NCI-H146 (cell line): ENCODE data around the gene CHST11.

Experiments used
- DNase-seq: peaks from one replicate; lab custom pipeline; 2025; lab: John Stamatoyannopoulos, UW

The CHST11 gene

DNA sequence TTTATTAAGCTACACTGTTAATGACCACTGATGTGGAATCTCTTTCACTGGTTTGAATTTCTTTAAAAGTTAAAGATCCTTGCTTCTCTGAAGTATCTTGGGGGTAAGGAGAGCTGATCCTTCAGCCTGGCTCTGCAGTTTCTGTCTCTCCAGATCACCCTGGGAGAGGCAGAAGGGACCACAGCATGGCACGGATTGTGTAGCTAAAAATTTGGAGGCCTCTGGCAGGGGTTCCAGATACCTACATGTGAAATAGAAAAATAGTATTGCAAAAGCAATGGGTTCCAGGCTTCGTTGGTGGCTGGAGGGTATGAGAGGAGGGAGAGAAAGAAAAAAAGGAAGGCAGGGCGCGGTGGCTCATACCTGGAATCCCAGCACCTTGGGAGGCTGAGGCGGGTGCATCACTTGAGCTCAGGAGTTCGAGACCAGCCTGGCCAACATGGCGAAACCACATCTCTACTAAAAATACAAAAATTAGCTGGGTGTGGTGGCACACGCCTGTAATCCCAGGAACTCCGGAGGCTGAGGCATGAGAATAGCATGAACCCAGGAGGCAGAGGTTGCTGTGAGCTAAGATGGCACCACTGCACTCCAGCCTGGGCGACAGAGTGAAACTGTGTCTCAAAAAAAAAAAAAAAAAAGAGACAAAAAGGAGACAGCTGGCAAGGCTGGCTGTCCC is 3.4 kb downstream of the CHST11 start:
- DNase-seq: no peak

DNA sequence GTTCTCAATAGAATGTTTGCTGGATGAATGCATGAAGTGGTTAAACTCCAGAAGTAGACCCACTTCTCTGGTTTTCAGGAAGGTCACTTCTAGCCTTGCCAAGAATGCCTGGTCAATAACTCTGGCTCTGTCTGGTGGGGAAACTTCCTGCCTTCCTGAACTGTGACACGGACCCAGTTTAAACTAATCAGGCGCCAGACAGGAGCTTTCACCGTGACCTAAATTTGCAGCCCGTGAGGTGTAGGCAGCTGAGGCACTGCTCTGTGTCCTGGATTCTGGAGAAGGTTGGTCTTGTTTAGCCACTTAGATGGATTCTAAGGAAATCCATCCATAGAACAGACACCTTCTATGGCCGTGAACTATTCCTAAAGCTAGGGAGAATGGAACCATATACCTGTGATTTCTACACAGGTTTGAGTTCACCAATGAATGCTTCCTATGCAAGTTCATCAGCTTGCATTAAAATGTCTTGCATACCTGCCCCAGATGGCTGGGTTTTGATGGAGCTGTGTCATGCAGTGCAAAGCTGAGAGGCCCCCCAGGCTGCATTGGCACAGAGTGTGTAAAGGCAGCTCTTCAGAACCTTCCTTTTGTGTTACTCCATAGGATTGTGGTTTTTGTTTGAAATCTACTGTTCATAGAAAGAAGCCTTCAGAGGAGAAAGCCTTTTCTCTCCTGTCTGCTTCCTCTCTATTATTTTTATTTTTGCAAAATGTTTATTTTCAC is 4.4 kb downstream of the CHST11 start:
- no peak for DNase-seq

DNA sequence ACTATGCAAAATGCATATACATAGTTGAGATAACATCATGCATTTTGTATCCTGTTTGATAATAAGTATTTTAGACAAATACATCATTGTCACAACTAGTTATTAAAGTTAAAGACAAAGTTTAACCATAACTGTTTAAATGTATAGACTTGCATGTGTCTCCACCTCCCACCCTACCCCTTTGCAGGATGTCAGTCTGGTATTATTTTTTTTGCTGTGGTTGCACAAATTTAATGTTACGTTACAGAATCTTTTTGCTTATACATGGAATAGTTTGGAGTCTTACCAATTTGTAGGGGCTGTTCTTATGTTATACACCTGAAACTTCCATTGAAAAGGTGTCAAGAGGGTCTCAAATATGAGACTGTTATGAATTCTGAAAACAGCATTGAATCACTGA is 5.6 kb downstream of the CHST11 start:
- DNase-seq: no peak

DNA sequence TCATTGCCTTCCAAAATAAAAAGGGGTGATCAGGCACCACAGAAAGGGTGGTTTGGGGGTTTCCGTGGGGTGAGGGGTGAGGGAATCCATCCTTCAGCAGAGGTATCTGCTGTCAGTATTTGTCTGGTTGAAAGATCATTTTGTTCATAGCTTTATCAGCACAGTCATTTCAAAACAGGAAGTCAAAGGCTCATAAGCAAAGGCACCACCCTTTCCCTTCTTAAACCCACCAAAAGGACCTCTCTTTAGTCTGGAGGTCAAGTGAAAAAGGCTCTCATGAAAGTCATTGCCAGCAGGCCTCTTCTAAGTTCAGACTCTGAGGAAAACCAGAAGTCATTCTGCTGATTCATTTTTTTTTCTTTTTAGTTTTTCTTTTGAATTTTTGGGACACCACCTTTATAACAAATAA is 6.2 kb downstream of the CHST11 start:
- DNase-seq: no peak

DNA sequence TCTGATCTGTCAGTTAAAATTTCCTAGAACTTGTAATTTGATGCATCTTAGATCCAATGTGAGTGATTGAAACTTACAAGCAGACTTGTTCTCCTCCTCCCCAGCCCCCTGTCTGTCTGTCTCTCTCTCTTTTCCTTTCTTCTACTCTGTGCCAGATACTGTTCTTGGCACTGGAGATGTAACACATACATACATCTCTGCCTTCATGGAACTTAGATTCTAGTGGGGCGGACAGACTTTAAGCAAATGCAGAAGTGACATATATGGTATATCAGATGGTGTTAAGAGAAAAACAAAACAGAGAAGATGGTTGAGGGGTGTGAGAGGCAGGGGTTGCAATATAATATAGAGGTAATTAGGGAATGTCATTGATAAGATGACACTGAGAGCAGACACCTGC is 6.6 kb downstream of the CHST11 start:
- no peak for DNase-seq

DNA sequence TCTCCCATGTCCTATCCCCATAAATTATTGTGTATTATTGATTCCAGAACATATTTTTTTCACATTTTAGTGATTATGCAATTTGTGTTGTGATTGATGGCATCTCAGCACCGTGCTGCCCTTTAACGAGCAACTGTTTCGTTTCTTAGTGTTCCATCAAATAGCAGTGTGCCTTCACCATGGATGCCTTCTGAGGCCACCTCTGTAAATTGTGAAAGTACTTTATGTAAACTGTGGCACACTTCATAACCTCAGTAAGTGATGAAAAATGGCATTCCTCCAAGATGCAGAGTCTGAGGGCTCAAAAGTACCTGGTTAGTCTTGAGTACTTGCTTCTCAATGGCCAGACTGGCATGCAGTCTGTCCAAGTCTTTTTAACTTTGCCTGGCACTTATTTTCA is 8.2 kb downstream of the CHST11 start:
- no peak for DNase-seq

DNA sequence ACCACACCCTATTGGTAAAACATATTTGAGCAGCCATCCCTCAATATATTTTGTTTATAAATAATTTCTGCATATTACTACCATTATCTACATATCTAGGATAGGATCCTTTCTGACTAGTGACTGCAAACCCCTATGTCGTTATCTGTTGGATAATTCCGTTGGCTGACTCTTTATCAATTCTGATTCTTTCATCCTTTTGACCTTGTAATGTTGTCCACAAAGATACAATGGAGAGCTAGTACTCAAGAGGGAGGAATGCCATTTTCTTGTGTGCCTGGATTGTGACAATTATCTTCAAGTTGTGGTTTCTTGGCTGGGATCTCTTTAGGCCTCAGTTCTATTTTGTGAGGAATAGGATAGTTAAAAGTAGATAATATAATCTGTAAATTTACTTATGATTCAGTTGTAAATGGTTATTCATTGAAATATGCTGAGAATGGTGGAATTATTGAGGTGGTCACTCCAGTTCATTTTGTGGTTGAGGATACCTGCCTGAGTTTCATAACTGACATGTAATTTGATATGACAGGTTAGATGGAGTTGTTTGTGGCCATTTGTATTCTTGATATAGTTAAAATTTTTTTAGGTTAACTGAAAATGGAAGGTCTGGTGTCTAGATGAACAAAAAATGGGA is 10.1 kb downstream of the CHST11 start:
- no peak for DNase-seq

DNA sequence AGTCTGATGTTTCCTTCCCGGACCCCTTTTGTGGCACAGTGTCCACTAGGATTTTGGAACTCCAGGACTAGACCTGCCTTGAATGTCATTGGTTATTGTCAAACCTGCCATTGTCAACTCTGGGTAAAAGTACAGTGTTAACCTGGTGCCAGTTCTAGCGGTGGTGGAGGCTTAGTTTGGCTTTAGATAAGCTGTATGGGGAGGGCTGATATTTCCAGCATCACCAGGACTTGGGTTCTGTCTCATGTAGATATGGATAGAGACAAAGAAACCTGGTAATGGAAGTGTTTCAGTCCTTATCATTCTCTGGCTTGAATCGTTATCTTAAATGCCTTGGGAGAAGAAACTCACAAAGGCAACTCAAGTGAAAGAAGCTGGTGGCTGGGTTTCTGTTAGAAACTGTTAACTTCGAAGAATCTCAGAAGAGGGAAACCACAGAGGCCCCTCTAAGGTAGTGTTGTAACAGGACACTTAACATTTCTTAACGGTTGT is 10.6 kb downstream of the CHST11 start:
- DNase-seq: no peak

DNA sequence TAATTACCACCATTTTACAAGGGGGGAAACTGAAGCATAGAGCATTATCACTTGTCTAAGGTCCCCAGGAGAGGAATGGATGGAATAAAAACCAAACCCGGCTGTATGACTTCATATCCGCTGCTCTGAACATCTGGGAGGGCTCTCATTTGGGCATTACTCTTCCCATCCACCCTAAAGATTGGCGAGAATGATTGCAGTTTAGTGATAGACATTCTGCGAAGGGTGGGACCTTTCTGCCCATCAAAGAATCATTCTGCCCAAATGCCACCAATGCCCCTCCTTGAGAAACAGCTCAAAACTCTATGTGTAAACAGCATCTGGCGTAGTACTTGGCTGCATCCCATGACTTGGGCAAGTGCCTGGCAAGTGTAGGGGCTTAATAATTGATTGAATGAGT is 11.6 kb downstream of the CHST11 start:
- no peak for DNase-seq

DNA sequence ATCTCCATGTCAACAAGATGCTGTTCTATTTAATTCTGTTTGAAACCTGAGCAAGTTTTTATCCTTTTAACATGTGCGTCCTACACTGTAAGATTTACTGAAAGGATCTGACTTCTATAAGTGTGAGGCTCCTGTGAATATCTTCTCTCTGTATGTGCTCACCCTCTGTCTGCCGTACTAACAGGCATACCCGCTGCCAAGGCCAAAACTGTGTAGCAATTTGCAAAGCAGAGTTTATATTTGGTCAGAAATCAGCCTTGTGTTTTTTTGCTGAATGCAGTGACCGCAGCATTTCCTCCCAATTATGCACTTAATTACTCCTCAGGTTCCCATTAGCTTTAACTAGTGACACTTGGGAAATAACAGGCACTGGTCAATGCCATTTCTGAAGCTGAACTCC is 12.3 kb downstream of the CHST11 start:
- no peak for DNase-seq

DNA sequence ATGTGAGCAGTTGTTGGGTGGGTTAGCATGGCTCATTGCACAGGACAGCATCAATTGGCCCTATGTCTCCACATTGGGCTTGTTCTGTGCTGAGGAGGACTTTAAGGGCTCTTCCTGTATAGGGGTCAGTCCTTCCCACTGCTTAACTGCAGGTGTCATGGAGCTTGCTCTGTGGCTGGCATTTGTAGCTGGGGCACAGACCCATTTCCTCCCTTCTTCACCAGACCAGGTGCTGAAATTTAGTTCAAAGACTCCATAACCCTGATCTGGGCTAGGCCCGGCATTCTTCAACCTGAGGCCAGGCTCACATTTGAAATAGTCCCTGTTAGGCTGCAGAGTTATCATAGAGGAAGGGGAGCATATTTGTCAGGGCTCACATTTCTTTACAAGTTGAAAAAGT is 12.8 kb downstream of the CHST11 start:
- DNase-seq: no peak

DNA sequence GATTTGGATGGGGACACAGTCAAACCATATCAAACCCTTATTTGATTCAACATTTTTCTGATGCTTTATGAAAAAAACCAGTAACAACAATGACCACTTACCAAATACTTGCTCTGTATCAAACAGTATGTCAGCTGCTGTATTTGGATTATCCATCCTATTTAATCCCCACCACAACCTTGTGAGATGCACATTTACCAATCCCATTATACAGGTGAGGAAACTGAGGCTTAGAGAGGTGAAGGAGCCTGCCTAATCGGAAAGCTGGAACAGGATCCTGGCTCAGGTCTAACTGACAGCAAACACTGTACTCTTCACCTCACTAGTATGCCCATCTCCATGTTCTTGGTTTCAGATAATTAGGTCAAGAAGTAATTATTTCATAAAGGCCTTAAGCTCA is 13.8 kb downstream of the CHST11 start:
- no peak for DNase-seq

DNA sequence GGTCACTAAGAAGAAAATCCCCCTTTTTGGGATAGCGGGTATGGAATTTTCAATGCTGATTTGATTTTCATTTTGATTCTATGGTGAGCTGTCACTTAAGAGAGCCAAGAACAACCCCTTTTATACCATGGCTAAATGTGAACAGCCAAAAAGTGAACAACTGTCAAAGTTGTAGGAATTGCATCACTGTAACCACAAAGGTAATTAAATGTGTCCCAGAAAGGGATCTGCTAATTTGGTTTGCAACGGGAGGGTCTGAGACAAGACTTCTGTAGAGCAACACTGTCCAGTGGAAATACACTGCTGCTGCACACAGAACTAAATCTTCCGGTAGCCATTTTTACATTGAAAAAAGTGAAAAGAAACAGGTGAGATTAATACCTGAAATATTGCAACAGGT is 14.6 kb downstream of the CHST11 start:
- DNase-seq: no peak

DNA sequence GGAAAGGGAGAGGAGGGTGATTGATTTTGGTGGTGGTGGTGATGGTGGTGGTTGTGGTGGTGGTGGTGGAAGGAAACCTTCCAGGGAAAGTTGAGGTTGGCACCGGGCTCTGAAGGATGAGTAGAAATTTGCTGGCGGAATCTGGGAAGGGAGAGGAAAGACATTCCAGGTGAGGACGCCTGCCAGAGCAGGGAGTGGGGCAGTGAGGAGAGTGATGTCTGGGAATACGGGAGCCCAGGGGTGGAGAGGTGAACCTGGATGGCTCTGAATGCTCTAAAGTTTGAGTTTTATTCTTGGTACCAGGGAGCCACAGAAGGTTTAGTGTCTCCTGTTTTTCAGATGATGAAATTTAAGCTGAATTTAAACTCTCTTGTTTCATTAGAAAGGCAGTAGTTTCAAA is 16.0 kb downstream of the CHST11 start:
- no peak for DNase-seq

DNA sequence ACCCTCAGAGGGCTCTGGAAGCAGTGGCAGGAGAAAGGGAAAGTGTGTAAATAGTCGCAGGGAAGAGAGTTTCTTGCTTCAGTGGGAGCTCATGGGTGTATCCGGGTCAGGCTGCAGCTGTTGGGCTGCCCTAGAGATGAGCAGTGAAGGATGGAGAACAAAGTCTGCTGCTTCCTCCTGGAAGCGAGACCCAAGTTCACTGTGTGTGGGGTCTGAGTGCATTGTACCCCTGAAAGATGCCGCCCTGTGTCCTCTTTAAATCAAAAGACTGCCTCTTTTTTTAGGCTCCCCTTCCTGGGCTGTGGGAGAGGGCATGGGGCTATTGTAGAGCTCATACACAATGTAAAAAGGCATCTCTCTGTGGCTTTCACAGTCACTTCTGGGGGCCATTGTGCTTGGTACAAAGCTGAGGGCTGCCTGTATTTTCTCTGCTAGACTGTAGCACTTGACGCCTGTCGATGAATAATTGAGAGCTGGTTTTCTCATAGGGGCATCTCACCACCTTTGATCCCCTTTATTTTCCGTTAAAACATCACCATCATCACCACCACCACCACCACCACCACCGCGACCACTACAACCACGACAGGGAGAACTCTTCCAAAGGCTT is 16.7 kb downstream of the CHST11 start:
- no peak for DNase-seq

DNA sequence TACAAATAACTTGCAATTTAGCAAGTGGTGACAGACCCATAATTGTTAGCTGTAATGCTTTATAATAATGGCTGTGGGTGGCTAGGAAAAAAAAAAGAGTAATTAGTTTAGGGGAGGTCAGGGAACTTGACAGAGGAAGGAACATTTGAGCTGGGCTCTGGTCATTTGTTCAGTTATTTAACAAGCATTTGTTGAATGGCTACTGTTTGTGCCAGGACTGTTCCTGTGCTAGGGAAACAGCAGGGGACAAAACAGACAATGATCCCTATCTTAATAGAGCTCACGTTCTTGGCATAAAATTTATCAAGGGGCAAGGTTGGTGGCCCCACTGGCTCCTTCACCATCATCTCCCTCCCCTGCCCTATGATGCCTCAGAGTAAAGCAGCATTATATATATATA is 18.5 kb downstream of the CHST11 start:
- peak; percentile 54 for DNase-seq

DNA sequence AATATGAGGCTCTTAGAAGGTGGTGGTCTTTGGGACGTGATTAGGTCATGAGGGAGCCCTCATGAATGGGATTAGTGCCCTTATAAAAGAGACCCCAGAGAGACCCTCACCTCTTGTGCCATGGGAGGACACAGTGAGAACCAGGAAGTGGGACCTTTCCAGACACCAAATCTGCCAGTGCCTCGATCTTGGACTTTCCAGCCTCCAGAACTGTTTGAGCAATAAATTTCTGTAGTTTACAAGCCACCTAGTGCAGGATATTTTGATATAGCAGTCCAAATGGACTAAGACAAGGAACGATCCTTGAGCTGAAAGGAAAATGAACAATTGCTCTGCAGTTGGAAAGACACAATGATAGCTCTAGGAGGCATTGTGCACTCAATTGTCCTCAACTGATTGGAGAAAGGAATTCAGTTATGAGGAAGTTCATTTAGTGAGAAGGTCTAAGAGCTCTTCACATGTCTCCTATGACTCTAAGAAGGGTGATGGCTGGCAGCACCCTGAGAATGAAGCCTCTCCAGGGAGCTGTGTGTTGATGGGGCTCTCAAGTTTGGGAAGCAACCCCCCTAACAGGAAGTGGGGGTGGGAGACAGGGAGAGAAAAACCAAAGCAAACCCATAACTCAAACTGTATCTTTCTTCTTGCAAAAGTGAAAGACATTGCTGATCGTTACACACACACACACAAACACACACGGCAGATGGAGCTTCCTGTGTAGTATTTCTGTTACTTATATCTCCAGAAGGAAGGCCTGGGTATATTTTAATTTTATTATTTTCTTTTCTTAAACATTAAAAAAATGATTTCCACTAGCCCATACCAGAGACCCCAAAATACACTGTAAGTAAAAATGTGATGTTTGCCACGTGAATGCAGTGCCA is 21.0 kb downstream of the CHST11 start:
- DNase-seq: no peak

DNA sequence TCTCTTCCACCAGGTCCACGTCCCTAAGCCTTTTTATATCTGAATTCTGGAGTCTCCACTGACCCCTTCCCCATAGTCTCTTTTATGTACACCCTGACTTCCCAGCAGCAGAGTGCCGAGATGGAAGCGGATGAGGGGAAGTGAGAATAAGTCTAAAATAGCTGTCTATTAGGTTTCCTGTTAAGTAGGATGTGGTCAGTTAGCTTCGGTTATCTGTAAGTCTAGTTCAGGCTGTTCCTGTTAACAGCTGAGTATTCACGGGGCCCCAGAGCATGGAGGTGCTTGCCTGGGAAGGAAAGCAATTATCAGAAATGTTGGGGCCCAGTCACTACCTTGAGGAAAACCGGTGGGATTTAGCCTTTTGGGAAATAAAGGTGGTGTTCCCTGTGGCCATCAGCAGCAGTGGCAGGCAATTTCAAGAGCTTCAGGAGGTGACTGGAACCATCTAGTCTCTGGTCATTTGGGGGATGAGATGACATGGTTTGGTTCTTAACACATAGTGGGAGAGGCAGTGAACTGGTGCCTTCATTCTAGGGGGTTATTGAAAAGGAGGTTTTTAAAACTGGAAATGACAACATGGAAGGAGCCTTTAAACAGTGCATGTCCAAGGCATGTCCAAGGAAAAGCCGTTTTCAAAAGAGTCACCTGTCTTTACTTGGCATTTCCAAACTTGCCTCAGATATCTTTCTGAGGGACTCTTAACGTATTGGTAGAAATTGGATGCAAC is 21.8 kb downstream of the CHST11 start:
- DNase-seq: no peak

DNA sequence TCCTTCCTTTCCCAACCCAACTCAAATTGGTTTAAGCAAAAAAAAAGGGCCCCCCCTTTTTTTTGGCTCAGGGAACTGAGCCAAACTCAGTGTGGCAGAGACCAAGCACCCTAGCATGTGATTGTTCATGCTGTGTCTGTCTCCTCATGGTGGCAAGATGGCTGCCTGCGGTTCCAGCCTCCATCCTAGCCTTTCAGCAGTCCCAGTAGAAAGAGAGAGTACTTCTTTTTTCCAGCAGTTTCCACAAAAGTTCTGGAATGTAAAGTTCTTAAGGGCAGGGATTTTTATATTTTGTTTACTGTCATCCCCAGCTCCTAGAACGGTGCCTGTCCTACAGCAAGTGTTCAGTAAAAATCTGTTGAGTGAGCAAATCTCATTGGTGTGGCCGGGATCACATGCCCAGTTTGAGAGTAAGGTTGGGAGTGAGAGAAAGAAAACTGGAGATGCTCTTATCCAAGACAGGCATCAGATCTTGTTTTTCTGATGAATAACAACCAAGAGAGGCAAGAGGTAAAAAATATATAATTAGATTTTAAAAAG is 22.4 kb downstream of the CHST11 start:
- no peak for DNase-seq

DNA sequence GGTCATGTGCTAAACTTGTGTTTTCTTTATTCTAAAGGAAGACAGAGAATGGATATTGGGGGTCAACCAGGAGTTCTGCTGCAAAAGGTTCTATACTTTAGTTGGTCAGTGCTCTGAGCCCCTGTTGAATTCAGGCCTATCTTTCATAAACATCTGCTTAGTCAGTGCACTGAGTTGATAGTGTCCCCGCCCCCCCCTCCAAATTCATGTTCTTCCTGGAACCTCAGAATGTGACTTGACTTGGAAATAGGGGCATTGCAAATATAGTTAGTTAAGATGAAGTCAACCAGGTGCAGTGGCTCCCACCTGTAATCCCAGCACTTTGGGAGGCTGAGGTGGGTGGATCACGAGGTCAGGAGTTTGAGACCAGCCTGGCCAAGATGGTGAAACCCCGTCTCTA is 23.3 kb downstream of the CHST11 start:
- no peak for DNase-seq
